ENCODE results near the gene ZNF431. TPM values are rescaled to one million over a fixed set of nuclear protein-coding genes. Genes with fewer than 3 reads are reported as not detected.
A peak's percentile ranks its signal among the peaks of the same experiment; 100 is the strongest.

ZNF431 gene
- total and polyA plus RNA-seq, 9 of the 15 experiments (the other 6 are each of a cell fraction or from before 2014, with no cell fraction given): 3.3 to 24.8 (median 13.5) TPM

- no peak for TF ChIP-seq NR0B1 (IDR thresholded peaks at IDR 0.05; ENCODE audit: partially characterized antibody)
- peak; percentile 55 for TF ChIP-seq ZNF384 (IDR thresholded peaks at IDR 0.05; ENCODE audit: low read depth, low read length)
- no peak for TF ChIP-seq SP1 (CRISPR knock-in tag; IDR thresholded peaks at IDR 0.05)
- TF ChIP-seq EP300 (IDR thresholded peaks at IDR 0.05; ENCODE audit: low read length): peak; percentile 50; the same call in 1 of the 2 replicates
- TF ChIP-seq TRIM24 (IDR thresholded peaks at IDR 0.05): peak; percentile 78 to 85
- TF ChIP-seq NFIC (IDR thresholded peaks at IDR 0.05): peak; percentile 69
- peak; percentile 62; the same call in 1 of the 2 replicates for TF ChIP-seq CHAMP1 (IDR thresholded peaks at IDR 0.05)
- TF ChIP-seq NCOR1 (IDR thresholded peaks at IDR 0.05): peak; percentile 84
- TF ChIP-seq FOXK2 (conservative IDR thresholded peaks at IDR 0.05 in 1 of 2, IDR thresholded peaks at IDR 0.05 in 1 of 2; ENCODE audit: low read depth in 2 of 2): no peak
- peak in 1 of 2 experiments; percentile 41; a peak in 1 of 4 replicates for TF ChIP-seq HDAC1 (IDR thresholded peaks at IDR 0.05)
- TF ChIP-seq TAL1 (IDR thresholded peaks at IDR 0.05): peak; percentile 87
- TF ChIP-seq CBFA2T3 (IDR thresholded peaks at IDR 0.05): peak; percentile 94
- TF ChIP-seq CBFA2T2 (conservative IDR thresholded peaks at IDR 0.05): peak; percentile 89
- peak; percentile 77 for TF ChIP-seq DPF2 (IDR thresholded peaks at IDR 0.05)
- TF ChIP-seq SOX6 (IDR thresholded peaks at IDR 0.05): peak; percentile 64; the same call in 1 of the 2 replicates
- no peak for TF ChIP-seq ZNF134 (CRISPR knock-in tag; conservative IDR thresholded peaks at IDR 0.05)
- 0 out of 4 replicates have a peak, but pooled peaks of 1 of the 2 experiments have one; percentile 16 for TF ChIP-seq MNT (conservative IDR thresholded peaks at IDR 0.05)
- peak in 1 of 2 experiments; percentile 64; a peak in 1 of 4 replicates for TF ChIP-seq MLLT1 (IDR thresholded peaks at IDR 0.05)
Measured at GRCh38 chr19:21115430-21115829, 26.4 kb upstream of the ZNF431 start (continued).
